OCI-LY7 (cell line): ENCODE measurements around the gene OR1J2. TPM values are rescaled to one million over a fixed set of nuclear protein-coding genes. Genes with fewer than 3 reads are reported as not detected.

ENCODE experiments used
- BruUV-seq: library from RNA; stranded (reverse); fragments of 400-500 nt; replicated peaks from 2 replicates; lab custom pipeline; 2021; lab: Mats Ljungman, UMichigan
- CTCF ChIA-PET: fragments of 300-600 bp; sonication (Branson Sonifier 250); formaldehyde crosslinking; loops from one replicate; lab custom pipeline; 2022; ENCODE audit warnings: antibody characterized with exemption; ENCODE audit not compliant: unreplicated experiment; lab: Charles Lee
- POLR2A ChIA-PET: fragments of 300-600 bp; sonication (Branson Sonifier 250); formaldehyde crosslinking; loops from one replicate; lab custom pipeline; 2022; ENCODE audit warnings: antibody characterized with exemption; lab: Charles Lee
- DNase-seq: peaks from one replicate; pipeline ENCODE4 v3.0.0-alpha.2; 2015; ENCODE audit warnings: low spot score
- H2AFZ ChIP-seq: fragments of 200-600 bp; sonication (generic), shearing (Covaris generic); 2 replicates; pipeline ENCODE4 v1.6.1; 2014; ENCODE audit warnings: mild to moderate bottlenecking, antibody characterized with exemption, low read length, moderate library complexity
- H3K27ac ChIP-seq: fragments of 200-600 bp; sonication (generic); 2 replicates; pipeline ENCODE4 v1.5.1; 2014; ENCODE audit warnings: mixed run types, low read depth, mild to moderate bottlenecking, moderate library complexity, low read length, inconsistent platforms; ENCODE audit not compliant: poor library complexity, severe bottlenecking
- H3K36me3 ChIP-seq: fragments of 200-600 bp; sonication (generic); 2 replicates; pipeline ENCODE4 v1.6.1; 2014; ENCODE audit warnings: mild to moderate bottlenecking, antibody characterized with exemption, low read length, moderate library complexity, mixed read lengths; ENCODE audit not compliant: insufficient read depth
- H3K4me1 ChIP-seq: fragments of 200-600 bp; sonication (generic); 2 replicates; pipeline ENCODE4 v1.5.1; 2014; ENCODE audit warnings: mild to moderate bottlenecking, low read length; ENCODE audit not compliant: insufficient read depth, poor library complexity, severe bottlenecking
- H3K4me2 ChIP-seq: fragments of 200-600 bp; sonication (generic); 2 replicates; pipeline ENCODE4 v1.6.1; 2014; ENCODE audit warnings: mild to moderate bottlenecking, low read length
- H3K4me3 ChIP-seq: fragments of 200-600 bp; sonication (generic); 2 replicates; pipeline ENCODE4 v1.5.1; 2014; ENCODE audit warnings: mild to moderate bottlenecking, low read depth, low read length; ENCODE audit not compliant: poor library complexity, severe bottlenecking
- H3K79me2 ChIP-seq: fragments of 200-600 bp; sonication (generic); 2 replicates; pipeline ENCODE4 v1.6.1; 2016; ENCODE audit warnings: low read depth, mild to moderate bottlenecking, low read length, moderate library complexity, mixed read lengths; ENCODE audit not compliant: insufficient read depth
- H3K9me2 ChIP-seq: fragments of 200-600 bp; sonication (generic); 2 replicates; pipeline ENCODE4 v1.6.1; 2016; ENCODE audit warnings: mild to moderate bottlenecking, low read length, mixed read lengths; ENCODE audit not compliant: insufficient read depth
- H3K9me3 ChIP-seq: fragments of 200-600 bp; sonication (generic); 2 replicates; pipeline ENCODE4 v1.6.1; 2014; ENCODE audit warnings: mild to moderate bottlenecking, mixed run types, low read length, mixed read lengths
- H4K20me1 ChIP-seq: fragments of 200-600 bp; sonication (generic); 2 replicates; pipeline ENCODE4 v1.6.1; 2014; ENCODE audit warnings: mild to moderate bottlenecking, antibody characterized with exemption, low read length, moderate library complexity, mixed read lengths; ENCODE audit not compliant: insufficient read depth
- EZH2phosphoT487 ChIP-seq: fragments of 200-600 bp; sonication (generic); IDR thresholded peaks from 2 replicates; pipeline ENCODE4 v1.6.1; 2018; ENCODE audit warnings: low read depth, borderline replicate concordance, mild to moderate bottlenecking, mixed run types, antibody characterized with exemption, low read length, moderate library complexity, mixed read lengths
- intact Hi-C: fragments of 100-400 bp; cut with micrococcal nuclease; formaldehyde crosslinking; loops from one replicate; pipeline ENCODE4 v1.10.0; 2022; ENCODE audit not compliant: unreplicated experiment
- total RNA-seq, 2 experiments: library from RNA; depleted of rRNA in 1 of 2; stranded (reverse); fragments of >200 nt in 1 of 2; shearing (Covaris generic) in 1 of 2; gene quantifications; 2 replicates each; pipeline ENCODE4 v1.2.3, GENCODE V29; 2014 to 2022
- TF ChIP-seq, protein P1 (sequence below): fragments of 200-600 bp; sonication (generic); conservative IDR thresholded peaks from 2 replicates; pipeline ENCODE4 v1.5.1; 2014; ENCODE audit warnings: mild to moderate bottlenecking, antibody characterized with exemption, low read length, moderate library complexity, mixed read lengths

Gene OR1J2
- total RNA-seq, 2 experiments from 2014 or later: not detected

DNA sequence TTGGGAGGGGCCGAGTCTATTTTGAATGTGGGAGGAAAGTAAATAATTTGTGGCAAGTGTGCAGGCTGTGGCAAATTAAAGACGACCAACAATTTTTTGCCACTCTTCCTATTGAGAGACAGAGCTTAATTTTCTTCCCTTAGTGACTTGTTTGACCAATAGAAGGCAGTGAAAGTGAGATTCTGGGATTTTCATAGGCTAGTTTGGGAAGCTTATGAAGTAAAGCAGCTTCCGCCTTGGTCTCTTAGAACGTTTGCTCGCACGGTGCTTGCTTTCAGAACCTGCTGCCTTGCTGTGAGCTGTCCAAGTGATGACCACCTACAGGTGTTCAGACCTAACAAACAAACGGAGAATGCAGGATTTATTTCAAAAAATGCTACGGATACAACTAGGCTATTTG, 35.6 kb downstream of the OR1J2 start:
- Histone ChIP-seq H3K4me1 (no peaks in the 10 kb centered on the region), H3K36me3 (no peaks in the 10 kb centered on the region), H3K4me3 (no peak overlapping the region), H3K9me2 (no peaks in the 10 kb centered on the region), H3K79me2 (no peaks in the 10 kb centered on the region), H3K4me2 (no peak overlapping the region), H4K20me1 (no peaks in the 10 kb centered on the region), H2AFZ (no peak overlapping the region), H3K27ac (no peak overlapping the region), H3K9me3 (no peaks in the 10 kb centered on the region)
- DNase-seq: no peak
- ChIA-PET POLR2A (no interaction called here), CTCF (no interaction called here)
- BruUV-seq: no TSS peak
- no peak for TF ChIP-seq EZH2phosphoT487
- TF ChIP-seq, protein P1, sequence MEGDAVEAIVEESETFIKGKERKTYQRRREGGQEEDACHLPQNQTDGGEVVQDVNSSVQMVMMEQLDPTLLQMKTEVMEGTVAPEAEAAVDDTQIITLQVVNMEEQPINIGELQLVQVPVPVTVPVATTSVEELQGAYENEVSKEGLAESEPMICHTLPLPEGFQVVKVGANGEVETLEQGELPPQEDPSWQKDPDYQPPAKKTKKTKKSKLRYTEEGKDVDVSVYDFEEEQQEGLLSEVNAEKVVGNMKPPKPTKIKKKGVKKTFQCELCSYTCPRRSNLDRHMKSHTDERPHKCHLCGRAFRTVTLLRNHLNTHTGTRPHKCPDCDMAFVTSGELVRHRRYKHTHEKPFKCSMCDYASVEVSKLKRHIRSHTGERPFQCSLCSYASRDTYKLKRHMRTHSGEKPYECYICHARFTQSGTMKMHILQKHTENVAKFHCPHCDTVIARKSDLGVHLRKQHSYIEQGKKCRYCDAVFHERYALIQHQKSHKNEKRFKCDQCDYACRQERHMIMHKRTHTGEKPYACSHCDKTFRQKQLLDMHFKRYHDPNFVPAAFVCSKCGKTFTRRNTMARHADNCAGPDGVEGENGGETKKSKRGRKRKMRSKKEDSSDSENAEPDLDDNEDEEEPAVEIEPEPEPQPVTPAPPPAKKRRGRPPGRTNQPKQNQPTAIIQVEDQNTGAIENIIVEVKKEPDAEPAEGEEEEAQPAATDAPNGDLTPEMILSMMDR: no peak
- intact Hi-C loops: no loop called here

DNA sequence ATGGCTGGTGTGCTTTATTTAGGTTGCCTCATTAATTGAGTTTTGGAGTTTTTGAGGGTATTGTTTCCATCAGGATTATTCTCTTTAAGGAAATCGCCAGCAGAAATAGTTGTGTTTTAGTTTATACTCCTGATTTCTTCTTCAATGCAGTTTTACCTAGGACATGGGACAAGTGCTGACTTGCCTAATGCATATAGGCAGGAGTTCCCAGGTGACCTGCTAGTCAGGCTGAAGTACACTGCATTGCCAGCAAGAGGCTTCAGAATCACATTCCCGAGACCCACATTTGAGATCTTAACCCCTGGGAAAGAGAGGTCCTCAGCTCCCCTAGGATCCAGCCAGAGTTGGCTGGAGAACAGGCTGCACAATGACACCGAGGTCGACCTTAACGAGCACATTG, 40.8 kb downstream of the OR1J2 start:
- TF ChIP-seq, protein P1: no peak
- no peak for TF ChIP-seq EZH2phosphoT487
- CTCF ChIA-PET: no interaction called here
- no peaks in the 10 kb centered on the region for H3K79me2 ChIP-seq
- intact Hi-C loops: no loop called here
- no peak for DNase-seq
- POLR2A ChIA-PET: interaction anchor here (0.6 kb wide), 1 partner anchor 431 kb away, joined by 3 read pairs; no protein-coding TSS in a partner anchor
- no peak overlapping the region for H3K4me3 ChIP-seq
- no peaks in the 10 kb centered on the region for H3K4me1 ChIP-seq
- no peaks in the 10 kb centered on the region for H3K9me3 ChIP-seq
- no peaks in the 10 kb centered on the region for H4K20me1 ChIP-seq
- H3K9me2 ChIP-seq: no peaks in the 10 kb centered on the region
- no peak overlapping the region for H2AFZ ChIP-seq
- BruUV-seq: no TSS peak
- no peak overlapping the region for H3K27ac ChIP-seq
- no peak overlapping the region for H3K4me2 ChIP-seq
- no peaks in the 10 kb centered on the region for H3K36me3 ChIP-seq

DNA sequence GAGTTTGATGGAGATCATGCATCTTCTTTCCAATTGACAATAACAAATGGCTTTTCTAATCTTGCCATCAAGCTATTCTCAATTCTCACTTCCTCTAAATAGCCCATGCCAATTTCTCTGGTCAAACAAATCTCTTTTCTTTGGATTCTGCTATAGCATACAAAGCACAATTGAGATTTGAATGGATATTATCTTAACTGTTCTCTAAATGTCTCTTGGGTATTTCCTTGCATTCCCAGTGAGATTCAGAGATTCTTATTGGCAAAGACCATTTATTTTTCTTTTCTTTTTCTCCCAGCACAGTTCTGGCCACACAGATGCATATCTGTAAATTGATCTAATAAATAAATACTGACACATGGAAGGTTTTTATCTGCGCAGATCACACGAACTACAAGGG, 42.2 kb downstream of the OR1J2 start, which contains the start of gene OR1N2:
Gene OR1N2, plus strand, starts transcription at position 301 of the 400 bp plus-strand sequence. CDS start 100 bp downstream, outside the sequence.
- intact Hi-C loops: no loop called here
- ChIA-PET POLR2A (no interaction called here), CTCF (no interaction called here)
- no peak for TF ChIP-seq EZH2phosphoT487
- TF ChIP-seq, protein P1: no peak
- H3K9me2 ChIP-seq: no peaks in the 10 kb centered on the region
- H3K4me2 ChIP-seq: no peak within 1 kb of the TSS
- H3K27ac ChIP-seq: no peak within 1 kb of the TSS
- DNase-seq: no peak
- H4K20me1 ChIP-seq: no peaks in the 10 kb centered on the region
- no peak within 1 kb of the TSS for H3K4me3 ChIP-seq
- no TSS peak for BruUV-seq
- H3K9me3 ChIP-seq: no peaks in the 10 kb centered on the region
- no peaks in the 10 kb centered on the region for H3K4me1 ChIP-seq
- H3K36me3 ChIP-seq: no peaks in the 10 kb centered on the region
- no peaks in the 10 kb centered on the region for H3K79me2 ChIP-seq
- no peak within 1 kb of the TSS for H2AFZ ChIP-seq

Other genes with a start within 250 kb of the OR1J2 start
- 7.2 and 8.3 TPM in 2 replicates for gene RBM18, start 246.0 kb upstream of the OR1J2 start, total RNA-seq (2014; rRNA removed; shearing (Covaris generic))
- 21.1 and 22.2 TPM in 2 replicates for gene RBM18, start 246.0 kb upstream of the OR1J2 start, total RNA-seq (2022)
- gene MRRF, start 245.9 kb upstream of the OR1J2 start, total RNA-seq (2014; rRNA removed; shearing (Covaris generic)): 38.7 and 46.1 TPM in 2 replicates
- 48.2 and 53.2 TPM in 2 replicates for gene MRRF, start 245.9 kb upstream of the OR1J2 start, total RNA-seq (2022)
- 0.79 and 0.85 TPM in 2 replicates for gene PTGS1, start 139.8 kb upstream of the OR1J2 start, total RNA-seq (2014; rRNA removed; shearing (Covaris generic))
- 1.5 and 2.2 TPM in 2 replicates for gene PTGS1, start 139.8 kb upstream of the OR1J2 start, total RNA-seq (2022)
- gene OR1J1, start 32.9 kb upstream of the OR1J2 start, total RNA-seq (2014; rRNA removed; shearing (Covaris generic)): not detected in 2 replicates
- gene OR1J1, start 32.9 kb upstream of the OR1J2 start, total RNA-seq (2022): not detected in 2 replicates
- gene OR1J4, start 8.3 kb downstream of the OR1J2 start, total RNA-seq (2014; rRNA removed; shearing (Covaris generic)): not detected in 2 replicates
- gene OR1J4, start 8.3 kb downstream of the OR1J2 start, total RNA-seq (2022): not detected in 2 replicates
- gene OR1N1, start 16.5 kb downstream of the OR1J2 start, total RNA-seq (2014; rRNA removed; shearing (Covaris generic)): not detected in 2 replicates
- gene OR1N1, start 16.5 kb downstream of the OR1J2 start, total RNA-seq (2022): not detected in 2 replicates
- gene OR1N2, start 42.3 kb downstream of the OR1J2 start, total RNA-seq (2014; rRNA removed; shearing (Covaris generic)): not detected in 2 replicates
- gene OR1N2, start 42.3 kb downstream of the OR1J2 start, total RNA-seq (2022): not detected in 2 replicates
- not detected in 2 replicates for gene OR1L8, start 72.6 kb downstream of the OR1J2 start, total RNA-seq (2014; rRNA removed; shearing (Covaris generic))
- not detected in 2 replicates for gene OR1L8, start 72.6 kb downstream of the OR1J2 start, total RNA-seq (2022)
- gene OR1Q1, start 103.9 kb downstream of the OR1J2 start, total RNA-seq (2014; rRNA removed; shearing (Covaris generic)): not detected in 2 replicates
- not detected in 2 replicates for gene OR1Q1, start 103.9 kb downstream of the OR1J2 start, total RNA-seq (2022)
- not detected in 2 replicates for gene OR1B1, start 146.8 kb downstream of the OR1J2 start, total RNA-seq (2014; rRNA removed; shearing (Covaris generic))
- not detected in 2 replicates for gene OR1B1, start 146.8 kb downstream of the OR1J2 start, total RNA-seq (2022)
- not detected in 2 replicates for gene OR1L1, start 150.9 kb downstream of the OR1J2 start, total RNA-seq (2014; rRNA removed; shearing (Covaris generic))
- gene OR1L1, start 150.9 kb downstream of the OR1J2 start, total RNA-seq (2022): not detected in 2 replicates
- gene OR1L3, start 164.3 kb downstream of the OR1J2 start, total RNA-seq (2014; rRNA removed; shearing (Covaris generic)): not detected in 2 replicates
- gene OR1L3, start 164.3 kb downstream of the OR1J2 start, total RNA-seq (2022): not detected in 2 replicates
- not detected in 2 replicates for gene OR1L4, start 213.2 kb downstream of the OR1J2 start, total RNA-seq (2014; rRNA removed; shearing (Covaris generic))
- gene OR1L4, start 213.2 kb downstream of the OR1J2 start, total RNA-seq (2022): not detected in 2 replicates
- gene OR1L6, start 231.5 kb downstream of the OR1J2 start, total RNA-seq (2014; rRNA removed; shearing (Covaris generic)): not detected in 2 replicates
- gene OR1L6, start 231.5 kb downstream of the OR1J2 start, total RNA-seq (2022): not detected in 2 replicates